Esophagus muscularis mucosa (tissue), 3 donors: ENCODE results near the gene BRAP.

ENCODE experiments used
- CTCF ChIP-seq, 3 experiments: fragments of 200-600 bp in 2 of 3; fragments of 450-650 bp in 1 of 3; sonication (generic) in 2 of 3; IDR thresholded peaks; one replicate each; pipeline ENCODE4 v1.5.1; 2017 to 2019; ENCODE audit warnings: antibody characterized with exemption in 3 of 3, mild to moderate bottlenecking in 2 of 3, moderate library complexity in 1 of 3
- POLR2A ChIP-seq: fragments of 450-650 bp; IDR thresholded peaks from one replicate; pipeline ENCODE4 v1.6.1; 2017; ENCODE audit warnings: antibody characterized with exemption, moderate library complexity, mild to moderate bottlenecking, low read depth
- POLR2AphosphoS5 ChIP-seq, 2 donors: sonication (generic); formaldehyde crosslinking; IDR thresholded peaks; one replicate each; pipeline ENCODE4 v1.6.1; 2017; ENCODE audit warnings: antibody characterized with exemption in 2 of 2

- TF ChIP-seq POLR2AphosphoS5 (IDR thresholded peaks at IDR 0.05) (no peak), CTCF (IDR thresholded peaks at IDR 0.05) (no peak), POLR2A (no peak)
Observed at GRCh38 chr12:111730420-111730819, 44.7 kb upstream of the BRAP start.
